Measurements from ENCODE around the gene ACTG1.

- TF ChIP-seq GABPA (IDR thresholded peaks at IDR 0.05 in 1 of 2, conservative IDR thresholded peaks at IDR 0.05 in 1 of 2): no peak
- TF ChIP-seq HNF4G (IDR thresholded peaks at IDR 0.05): no peak
- no peak for TF ChIP-seq CTCF (IDR thresholded peaks at IDR 0.05; ENCODE audit: low read depth, low read length, missing input control)
- TF ChIP-seq ATF3 (IDR thresholded peaks at IDR 0.05): no peak
- no peak for TF ChIP-seq MAX (IDR thresholded peaks at IDR 0.05)
- no peak for TF ChIP-seq RAD21 (IDR thresholded peaks at IDR 0.05)
- TF ChIP-seq EGR1 (IDR thresholded peaks at IDR 0.05; ENCODE audit: low read depth in 2 of 2): no peak
These were observed 1.3 kb upstream of the ACTG1 start for GRCh38 chr17:81513753-81514488.
